HG02678 (cell line): ENCODE measurements around the gene CNPY1.

Experiments
- ATAC-seq: cut with Tn5 transposase; IDR thresholded peaks from one replicate; pipeline ENCODE4 v1.9.1; 2021; ENCODE audit warnings: mild to moderate bottlenecking, moderate library complexity; ENCODE audit not compliant: unreplicated experiment

The CNPY1 gene

DNA sequence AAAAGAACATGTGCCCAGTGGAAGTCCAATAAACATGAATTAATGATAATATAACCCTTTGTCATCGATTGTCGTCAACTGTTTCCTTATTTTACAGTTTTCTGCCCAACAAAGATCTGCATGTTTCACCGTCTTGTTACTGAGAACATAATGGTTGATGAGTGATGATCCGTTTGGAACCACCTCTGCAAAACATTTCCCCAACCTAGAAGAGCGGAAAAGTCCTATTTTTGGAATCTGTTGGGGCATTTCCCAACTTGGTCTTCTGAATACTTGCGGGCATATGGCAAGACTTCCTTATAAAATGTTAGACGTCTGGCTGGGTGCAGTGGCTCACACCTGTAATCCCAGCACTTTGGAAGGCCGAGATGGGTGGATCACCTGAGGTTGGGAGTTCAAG is 32.1 kb downstream of the CNPY1 start:
- no peak for ATAC-seq

- ATAC-seq = no peak
Observed at GRCh38 chr7:155513543-155514285, 32.6 kb downstream of the CNPY1 start.

GRCh38 chr7:155512246-155512887 is 34.0 kb downstream of the CNPY1 start:
- ATAC-seq = no peak

DNA sequence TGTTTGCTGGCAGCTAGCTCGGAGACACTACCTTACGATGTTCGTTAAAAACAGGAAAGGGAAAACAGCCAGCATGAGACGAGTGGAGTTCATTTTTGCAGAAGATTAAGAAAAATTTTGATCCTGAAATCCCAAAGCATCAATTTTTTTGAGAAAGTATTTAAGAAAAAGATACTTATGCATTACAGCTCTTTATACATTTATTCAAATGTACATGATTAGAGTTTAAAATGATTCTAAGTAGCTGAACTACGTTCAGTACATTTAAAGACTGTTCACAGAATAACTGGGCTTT is 34.7 kb downstream of the CNPY1 start:
- no peak for ATAC-seq

DNA sequence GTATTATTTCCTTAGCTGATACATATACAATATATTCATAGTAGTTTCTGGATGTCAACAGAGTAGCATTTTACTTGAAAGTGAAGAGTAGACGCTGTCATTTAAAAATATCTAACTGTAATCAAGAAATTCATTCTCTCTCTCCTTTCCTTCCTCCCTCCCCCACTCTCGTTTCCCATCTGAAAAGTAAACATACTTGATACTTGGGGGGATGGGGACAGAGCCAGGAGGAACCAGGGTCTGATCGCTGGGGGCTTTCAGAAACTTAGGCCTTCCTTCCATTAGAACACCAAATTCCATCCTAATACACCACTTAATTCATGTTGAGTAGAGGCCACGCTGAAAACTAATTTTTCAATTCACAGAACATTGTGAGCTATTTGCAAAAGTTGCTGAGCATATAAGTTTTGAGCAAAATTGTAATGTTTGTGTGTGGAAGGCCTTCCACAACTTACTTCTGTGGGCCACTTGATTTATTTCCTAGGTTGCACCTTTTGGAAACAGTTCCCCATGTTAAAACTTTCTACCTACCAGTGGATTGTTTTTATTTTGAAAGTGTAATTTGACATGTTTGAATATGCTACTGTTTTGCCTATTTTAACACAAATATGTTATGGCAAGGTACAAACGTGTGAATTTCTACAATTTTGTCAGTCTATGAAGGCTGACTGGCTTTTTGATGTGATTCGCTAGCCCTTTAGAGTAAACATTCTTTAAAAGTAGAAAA is 35.2 kb downstream of the CNPY1 start:
- no peak for ATAC-seq

DNA sequence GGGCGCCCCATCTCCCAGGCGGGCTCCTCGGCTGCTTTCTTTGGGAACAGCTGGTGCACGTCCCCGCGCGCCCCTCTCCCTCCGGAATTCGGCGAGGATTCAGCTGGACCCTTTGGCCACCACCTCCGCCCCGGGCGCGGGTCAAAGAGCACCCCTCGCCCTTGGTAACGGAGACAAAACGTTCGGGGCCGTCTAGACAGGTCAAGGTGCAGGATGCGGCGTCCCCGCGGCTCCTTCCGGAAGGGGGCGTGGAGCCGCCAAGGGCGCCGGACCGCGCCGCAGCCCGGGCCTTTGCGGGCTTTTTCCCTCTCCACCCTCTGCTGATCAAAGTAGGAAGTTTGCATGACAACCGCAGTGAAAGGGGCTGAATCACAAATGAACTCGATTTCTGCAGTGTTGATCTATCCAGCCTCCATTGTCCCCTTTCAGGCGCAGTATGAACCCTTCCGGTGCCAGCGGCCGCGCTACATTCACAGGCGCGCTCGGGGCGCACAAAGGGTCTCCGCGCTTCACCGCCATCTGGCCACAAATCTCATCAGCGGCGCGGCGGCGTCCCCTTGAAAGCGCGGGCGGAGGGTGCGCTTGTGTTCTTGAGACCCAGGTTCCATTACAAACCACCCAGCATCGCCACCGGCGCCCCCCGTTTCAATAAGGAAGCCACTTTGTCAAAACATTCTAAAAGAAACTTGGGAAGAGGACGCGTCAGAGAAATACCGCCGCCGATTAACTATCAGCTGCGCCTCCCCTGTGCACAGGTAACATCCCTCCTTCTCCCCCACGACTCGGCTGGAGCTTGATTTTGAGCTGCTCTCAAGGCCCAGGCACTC is 36.4 kb downstream of the CNPY1 start:
- no peak for ATAC-seq

DNA sequence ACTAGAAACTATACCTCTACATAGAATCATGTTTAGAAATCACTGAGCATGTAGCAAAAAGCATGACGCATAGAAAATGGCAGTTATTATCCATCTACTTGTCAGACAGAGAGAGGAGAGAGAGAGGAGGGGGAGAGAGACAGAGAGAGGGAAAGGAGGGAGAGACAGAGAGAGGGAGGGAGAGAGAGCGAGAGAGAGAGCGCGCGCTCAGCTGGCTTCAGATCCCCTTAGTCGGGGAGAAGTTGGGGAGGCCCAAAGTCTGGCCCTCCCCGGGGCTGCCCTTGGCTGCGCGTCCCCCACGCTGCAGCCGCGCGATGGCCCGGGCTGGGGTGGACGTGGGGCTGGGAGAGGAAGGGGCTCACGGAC is 37.0 kb downstream of the CNPY1 start:
- ATAC-seq = no peak

DNA sequence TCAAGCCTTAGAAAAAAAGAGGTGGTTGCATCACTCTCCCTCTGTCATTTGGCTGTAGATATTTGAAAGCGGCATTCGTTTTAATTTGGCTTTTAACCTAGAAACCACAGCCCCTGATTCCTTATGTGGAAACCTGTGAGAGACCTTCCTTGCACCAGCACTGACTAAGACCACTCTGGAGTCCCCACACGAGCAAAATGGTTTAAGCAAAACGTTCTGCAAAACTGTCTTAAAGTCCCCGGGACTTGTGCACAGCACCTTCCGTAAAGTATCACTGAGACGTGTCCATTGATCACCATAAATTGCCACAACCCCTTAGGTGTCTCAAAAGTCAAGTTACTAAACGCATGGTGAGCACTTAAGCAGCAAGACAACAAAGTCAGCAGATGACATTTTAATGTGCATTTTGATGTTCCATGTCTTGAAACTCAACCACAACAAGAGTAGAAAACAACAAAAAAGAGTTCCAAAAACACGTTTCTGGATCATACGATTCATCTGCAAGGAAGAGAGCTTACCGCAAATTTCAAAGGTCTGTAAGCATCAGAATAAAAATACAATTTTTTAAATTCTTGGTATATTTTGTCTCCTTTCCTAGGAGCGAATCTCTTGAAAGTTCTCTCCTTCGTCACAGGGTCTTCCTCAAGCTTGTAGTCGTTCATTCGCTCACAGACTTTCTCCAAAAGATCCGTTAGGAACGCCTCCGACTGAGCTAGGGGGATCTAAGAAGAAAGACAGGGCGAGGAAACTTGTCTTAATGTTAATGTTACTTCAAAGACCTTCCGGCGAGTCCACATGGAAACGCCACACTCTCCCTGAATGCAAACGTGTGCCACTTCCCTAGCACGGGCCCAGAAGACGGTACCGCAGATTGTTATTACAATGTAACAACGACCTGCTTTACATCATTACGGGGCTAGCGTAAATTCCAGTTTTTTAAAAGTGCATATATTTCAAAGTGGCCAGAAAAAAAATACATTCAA is 37.7 kb downstream of the CNPY1 start:
- no peak for ATAC-seq

DNA sequence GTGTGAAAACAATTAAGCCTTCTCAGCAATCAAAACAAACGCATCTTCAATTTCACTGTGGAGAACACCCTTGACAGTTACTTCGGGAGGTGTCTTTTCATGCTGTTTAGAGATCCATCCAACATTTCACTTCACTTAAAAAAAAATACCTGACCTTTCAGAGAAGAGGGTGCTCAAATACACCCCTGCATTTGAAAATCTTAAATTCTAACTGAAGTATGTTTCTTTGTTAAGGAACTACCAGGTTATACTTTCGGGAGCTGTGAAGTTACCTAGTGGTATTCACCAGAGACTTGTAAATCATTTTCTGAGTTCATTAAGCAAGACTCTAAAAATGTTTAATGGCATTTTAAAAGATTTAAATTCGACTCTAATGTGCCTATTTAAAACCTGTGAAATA is 38.8 kb downstream of the CNPY1 start:
- no peak for ATAC-seq

DNA sequence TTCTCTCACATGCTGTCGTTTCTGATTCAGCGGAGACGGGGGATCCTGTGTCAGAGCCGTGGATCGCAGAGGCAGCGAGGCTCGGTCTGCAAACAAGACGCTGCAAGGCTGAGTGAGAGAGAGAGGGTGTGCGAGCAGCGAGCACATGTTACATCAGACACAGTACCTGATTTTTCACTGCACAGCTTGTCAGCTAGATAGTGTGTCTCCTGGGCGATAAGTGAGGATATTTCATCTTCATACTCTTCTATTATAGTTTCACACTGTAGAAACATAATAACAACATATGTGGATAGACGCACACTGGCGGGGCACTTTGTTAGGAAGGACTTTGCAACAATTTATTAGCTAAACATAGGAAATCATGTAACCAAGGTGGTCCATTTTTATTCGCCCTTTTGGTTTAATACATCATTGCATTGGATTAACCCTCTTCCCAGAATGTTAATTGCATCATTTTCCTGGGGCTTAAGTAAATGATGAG is 39.5 kb downstream of the CNPY1 start:
- no peak for ATAC-seq

DNA sequence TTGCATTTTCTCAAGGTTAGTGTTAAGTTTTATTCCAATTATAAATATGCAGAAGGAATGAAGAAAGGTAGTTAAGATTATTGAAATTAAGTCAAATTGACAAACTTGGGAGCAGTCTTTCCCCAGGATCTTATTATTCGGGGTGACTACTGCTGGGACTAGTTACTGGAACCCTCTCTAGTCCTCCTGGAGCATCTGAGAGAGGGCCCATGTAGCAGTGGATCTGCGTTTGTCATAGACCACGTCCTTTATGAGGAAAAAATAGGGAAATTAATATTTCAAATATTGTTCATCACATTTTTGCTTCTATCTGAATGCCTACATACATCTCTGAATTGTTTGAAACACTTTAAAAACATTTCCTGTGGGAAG is 41.0 kb downstream of the CNPY1 start:
- ATAC-seq = no peak

DNA sequence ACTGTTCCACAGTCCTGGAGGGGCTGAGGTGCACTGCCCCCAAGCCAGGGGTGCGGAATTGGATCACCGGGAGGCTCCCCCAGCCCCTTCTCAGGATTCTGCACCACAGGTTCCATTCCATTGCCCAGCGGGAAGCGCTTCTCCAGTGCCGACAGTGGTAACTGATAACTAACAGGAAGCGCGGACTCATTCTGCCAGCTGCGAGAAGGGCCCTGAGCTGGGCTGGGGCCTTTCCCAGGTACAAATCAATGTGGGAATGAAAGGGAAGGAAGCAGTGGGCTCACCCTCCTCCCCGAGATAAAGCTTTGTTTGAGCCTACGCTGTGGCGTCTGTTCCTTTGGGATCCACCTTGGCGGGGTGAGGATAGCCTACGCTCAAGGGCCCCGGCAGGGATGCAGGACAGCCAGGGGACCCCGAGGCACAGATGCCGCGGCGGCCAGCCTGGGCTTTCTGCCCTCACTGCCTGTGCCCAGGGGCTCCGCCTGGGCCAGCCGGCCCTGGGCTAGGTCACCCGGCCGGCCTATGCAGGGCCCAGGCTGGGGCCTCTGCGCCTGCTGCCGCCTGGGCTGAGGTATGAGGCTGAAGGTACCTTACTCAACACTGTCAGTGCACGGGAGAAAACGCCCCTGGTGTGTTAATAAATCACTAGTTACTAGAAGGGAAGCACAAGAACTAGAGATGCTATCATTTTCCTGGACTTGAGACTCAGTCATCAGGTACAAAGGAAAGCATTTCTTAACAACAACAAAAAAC is 49.0 kb downstream of the CNPY1 start:
- ATAC-seq = no peak

GRCh38 chr7:155496267-155497005 is 49.9 kb downstream of the CNPY1 start:
- no peak for ATAC-seq

DNA sequence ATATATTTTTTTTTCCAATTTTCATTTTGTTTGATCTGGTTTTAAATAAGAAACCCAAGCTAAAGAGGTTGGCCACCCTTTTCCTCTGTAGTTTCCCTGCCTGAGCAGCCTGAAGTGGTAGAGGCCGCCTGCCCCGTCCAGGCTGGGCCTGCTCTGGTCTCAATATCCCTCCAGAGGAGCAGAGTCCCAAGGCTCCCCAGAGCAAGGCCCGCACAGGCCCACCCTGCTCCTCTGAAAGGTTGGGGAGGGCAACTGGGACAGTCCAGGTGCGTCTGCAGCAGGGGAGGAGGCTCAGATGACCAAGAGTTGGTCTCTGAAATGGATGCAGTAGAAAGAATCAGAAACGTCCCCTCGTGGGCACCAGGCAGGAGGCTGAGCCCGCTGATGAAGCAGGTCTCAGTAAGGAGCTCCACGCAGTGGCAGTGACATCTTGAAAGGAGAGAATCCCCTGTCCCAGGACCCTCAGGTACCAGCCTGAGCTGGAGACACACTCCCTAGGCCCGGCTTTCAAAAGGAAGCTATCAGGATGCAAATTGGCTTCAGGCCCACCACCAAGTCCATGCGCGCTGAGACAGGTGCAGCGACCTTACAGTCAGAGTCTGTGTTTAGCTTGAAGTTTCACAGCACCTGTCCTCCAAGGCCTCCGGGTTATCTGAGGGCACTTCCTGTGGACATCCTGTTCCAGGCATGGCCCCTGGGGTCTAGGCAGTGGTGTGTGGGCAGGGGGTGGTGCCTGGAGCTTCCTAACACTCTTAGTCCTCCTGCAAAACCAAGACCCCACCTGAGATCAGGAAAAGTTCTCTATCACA is 50.7 kb downstream of the CNPY1 start:
- no peak for ATAC-seq

DNA sequence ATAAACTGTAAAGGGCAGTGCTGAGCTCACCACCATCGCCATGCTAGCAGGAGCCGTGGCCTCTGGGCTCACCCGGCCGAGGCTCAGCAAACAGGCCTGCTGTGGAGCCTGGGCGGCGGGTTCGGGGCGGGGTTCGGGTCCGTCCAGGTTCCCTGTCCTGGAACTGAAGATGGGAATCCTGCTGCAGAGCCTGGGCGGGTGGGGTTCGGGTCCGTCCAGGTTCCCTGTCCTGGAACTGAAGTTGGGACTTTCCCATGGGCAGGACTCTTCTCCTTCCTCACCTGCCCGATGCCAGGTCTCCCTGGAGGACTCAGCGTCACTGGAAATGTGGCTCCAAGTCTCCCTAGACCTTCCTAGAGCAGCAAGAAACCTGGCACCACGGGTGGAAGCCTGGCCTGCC is 51.8 kb downstream of the CNPY1 start:
- ATAC-seq = no peak

DNA sequence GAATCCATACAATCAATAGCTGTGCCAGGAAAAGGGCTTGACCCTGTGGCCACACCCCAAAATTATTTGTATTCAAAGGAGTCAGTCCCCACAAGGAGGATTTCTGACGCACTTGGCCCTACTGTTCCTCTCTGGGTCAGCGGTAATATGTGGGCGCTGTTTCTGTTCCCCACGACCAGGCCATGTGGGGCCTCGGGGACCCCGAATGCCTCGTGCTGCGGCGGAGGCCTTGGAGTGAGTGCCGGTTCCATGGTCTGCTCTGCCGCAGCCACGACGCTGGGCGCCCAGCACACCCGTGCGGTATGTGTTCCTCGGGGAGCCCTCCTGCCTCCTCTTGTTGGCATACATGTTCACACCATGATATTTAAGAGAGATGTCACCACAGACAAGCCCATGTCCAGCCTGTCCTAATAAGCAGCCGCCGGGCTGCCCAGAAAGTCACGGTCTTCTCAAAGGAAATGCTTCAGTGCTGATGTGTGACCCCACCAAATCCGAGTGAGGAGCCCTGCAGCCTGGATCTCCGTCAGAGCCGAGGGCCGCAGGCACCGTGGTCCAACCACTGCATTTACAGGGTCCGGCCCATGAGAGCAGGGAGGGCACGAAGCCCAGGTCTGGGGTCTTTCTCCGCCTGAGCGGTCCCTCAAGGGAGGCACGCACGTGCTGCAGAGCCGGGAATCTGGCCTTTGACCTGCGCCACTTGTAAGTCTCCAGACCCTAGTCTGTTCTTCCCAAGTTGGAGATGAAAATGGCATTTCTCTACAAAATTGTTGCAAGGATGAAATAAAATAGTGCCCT is 52.4 kb downstream of the CNPY1 start:
- ATAC-seq = no peak

GRCh38 chr7:155491812-155492211 is 54.5 kb downstream of the CNPY1 start:
- no peak for ATAC-seq
